Astrocyte (in vitro differentiated cells and primary cell): ENCODE results near the gene OSBPL2. TPM values are rescaled to one million over a fixed set of nuclear protein-coding genes. Genes with fewer than 3 reads are reported as not detected.

ENCODE experiments used
- DNase-seq: peaks from one replicate; pipeline ENCODE4 v3.0.0-alpha.2; 2010; ENCODE audit warnings: low read depth
- FAIRE-seq: peaks from 2 replicates; lab custom pipeline; 2011; peaks lifted over from hg19 to GRCh38; lab: Jason Lieb, UNC
- H2AFZ ChIP-seq: 2 replicates; pipeline ENCODE4 v1.6.0; 2012; ENCODE audit warnings: low read depth, low read length, inconsistent platforms
- H3K27ac ChIP-seq: 2 replicates; pipeline ENCODE4 v1.5.1; 2011; ENCODE audit warnings: low read depth, low read length, inconsistent platforms
- H3K27me3 ChIP-seq: 2 replicates; pipeline ENCODE4 v1.6.0; 2011; ENCODE audit warnings: low read length, inconsistent platforms; ENCODE audit not compliant: insufficient read depth
- H3K36me3 ChIP-seq: 2 replicates; pipeline ENCODE4 v1.5.1; 2011; ENCODE audit warnings: low read length, inconsistent platforms; ENCODE audit not compliant: insufficient read depth
- H3K4me1 ChIP-seq: 2 replicates; pipeline ENCODE4 v1.5.1; 2011; ENCODE audit warnings: low read length, inconsistent platforms; ENCODE audit not compliant: insufficient read depth
- H3K4me2 ChIP-seq: 2 replicates; pipeline ENCODE4 v1.6.0; 2012; ENCODE audit warnings: low read length, inconsistent platforms
- H3K4me3 ChIP-seq: 2 replicates; pipeline ENCODE4 v1.5.1; 2011; ENCODE audit warnings: low read depth, mild to moderate bottlenecking, low read length, inconsistent platforms; ENCODE audit not compliant: insufficient read depth
- H3K79me2 ChIP-seq: 2 replicates; pipeline ENCODE4 v1.6.0; 2012; ENCODE audit warnings: mild to moderate bottlenecking, low read length, inconsistent platforms; ENCODE audit not compliant: insufficient read depth
- H3K9ac ChIP-seq: 2 replicates; pipeline ENCODE4 v1.6.0; 2012; ENCODE audit warnings: mild to moderate bottlenecking, low read length, inconsistent platforms
- H3K9me3 ChIP-seq: 2 replicates; pipeline ENCODE4 v1.5.1; 2012; ENCODE audit warnings: low read depth, mild to moderate bottlenecking, low read length, inconsistent platforms; ENCODE audit not compliant: insufficient read depth
- H4K20me1 ChIP-seq: 2 replicates; pipeline ENCODE4 v1.6.0; 2012; ENCODE audit warnings: low read length, inconsistent platforms; ENCODE audit not compliant: insufficient read depth
- H3K27ac Mint-ChIP-seq: one replicate; pipeline ENCODE4 v1.8.0; 2021; ENCODE audit warnings: mild to moderate bottlenecking, mixed read lengths; ENCODE audit not compliant: unreplicated experiment
- H3K27me3 Mint-ChIP-seq: one replicate; pipeline ENCODE4 v1.8.0; 2021; ENCODE audit warnings: low read depth, mixed read lengths; ENCODE audit not compliant: unreplicated experiment
- H3K36me3 Mint-ChIP-seq: one replicate; pipeline ENCODE4 v1.8.0; 2021; ENCODE audit warnings: low read depth, mixed read lengths; ENCODE audit not compliant: unreplicated experiment
- H3K4me1 Mint-ChIP-seq: one replicate; pipeline ENCODE4 v1.8.0; 2021; ENCODE audit warnings: low read depth, mixed read lengths; ENCODE audit not compliant: unreplicated experiment
- H3K4me3 Mint-ChIP-seq: one replicate; pipeline ENCODE4 v1.8.0; 2021; ENCODE audit warnings: mild to moderate bottlenecking, moderate library complexity, mixed read lengths; ENCODE audit not compliant: unreplicated experiment
- H3K9me3 Mint-ChIP-seq: one replicate; pipeline ENCODE4 v1.8.0; 2021; ENCODE audit warnings: mild to moderate bottlenecking, mixed read lengths; ENCODE audit not compliant: unreplicated experiment
- EZH2 ChIP-seq: IDR thresholded peaks from 2 replicates; pipeline ENCODE4 v1.6.1; 2012; ENCODE audit warnings: mild to moderate bottlenecking, low read length, inconsistent platforms; ENCODE audit not compliant: insufficient read depth
- total RNA-seq: library from RNA; stranded (reverse); gene quantifications from 2 replicates; pipeline ENCODE4 v1.2.1, GENCODE V29; 2021
- TF ChIP-seq, protein P1 (sequence below): IDR thresholded peaks from 2 replicates; pipeline ENCODE4 v1.5.1; 2011; ENCODE audit warnings: low read depth, mild to moderate bottlenecking, inconsistent platforms, low read length, moderate library complexity; ENCODE audit not compliant: insufficient read depth

OSBPL2 gene
- total RNA-seq, 1 donor from 2014 or later = 60.3 TPM

DNA sequence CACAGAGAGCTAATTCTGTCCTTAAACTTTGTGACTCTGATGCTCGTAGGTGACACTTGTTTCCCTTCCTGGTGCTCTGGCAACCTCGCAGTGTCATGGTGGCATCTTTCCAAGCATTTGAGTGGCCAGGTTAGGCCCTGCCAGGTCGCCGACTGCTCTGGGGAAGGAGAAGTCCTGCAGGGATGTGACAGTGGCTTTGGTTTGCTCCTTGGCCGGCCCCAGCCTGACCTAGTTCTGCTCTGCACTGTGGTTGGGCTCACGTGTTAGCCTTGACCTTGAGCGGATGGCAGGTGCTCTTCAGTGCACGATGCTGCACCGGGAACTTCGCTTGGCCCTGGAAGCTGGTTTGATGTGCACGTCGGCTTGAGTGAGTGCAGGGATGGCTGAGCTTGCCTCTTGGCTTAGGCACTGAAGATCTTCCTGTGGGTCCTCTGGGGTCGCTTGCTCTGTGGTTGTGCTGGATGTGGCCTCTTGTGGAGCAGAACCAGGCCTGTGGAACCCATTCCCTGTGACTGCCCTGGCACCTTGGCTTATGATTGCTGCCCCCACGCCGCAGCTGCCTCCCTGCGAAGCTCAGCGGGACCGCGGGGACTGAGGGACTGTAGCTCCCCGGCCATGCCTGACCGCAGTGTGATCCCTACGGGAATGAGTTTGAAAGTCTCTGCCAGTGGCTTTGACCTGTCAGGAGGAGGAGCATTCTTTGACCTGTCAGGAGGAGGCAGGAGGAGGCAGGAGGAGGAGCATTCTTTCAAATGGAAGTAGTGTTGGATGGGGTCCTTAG, 8.7 kb downstream of the OSBPL2 start:
- FAIRE-seq = no peak

DNA sequence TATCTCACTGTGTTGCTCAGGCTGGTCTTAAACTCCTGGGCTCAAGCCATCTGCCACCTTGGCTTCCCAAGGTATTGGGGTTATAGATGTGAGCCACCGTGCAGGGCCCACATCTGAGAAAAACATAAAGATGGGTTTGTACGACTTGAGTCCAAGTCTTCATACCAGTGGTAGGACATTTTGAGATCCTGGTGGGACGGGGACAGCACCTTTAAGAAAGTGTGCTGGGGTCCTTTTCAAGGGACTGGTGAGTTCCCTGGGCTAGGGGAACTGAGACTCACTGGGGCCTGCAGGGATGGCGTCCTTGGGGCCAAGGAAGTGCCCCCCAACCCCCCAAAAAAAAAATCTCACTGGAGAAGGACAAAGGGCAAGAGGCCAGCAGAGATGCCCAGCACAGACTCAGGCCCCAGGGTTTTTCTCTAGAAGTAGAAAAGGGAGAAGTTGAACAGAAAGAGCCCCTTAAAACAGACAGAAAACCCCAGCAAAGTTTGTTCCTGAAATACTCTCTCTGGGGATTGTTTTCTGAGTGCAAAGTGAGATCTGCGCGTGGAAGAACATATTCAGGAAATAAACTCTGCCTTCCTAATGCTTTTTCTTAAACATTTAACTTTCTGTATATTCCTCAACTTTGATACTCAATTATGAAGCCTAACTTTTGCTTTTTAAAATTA, 10.7 kb downstream of the OSBPL2 start:
- TF ChIP-seq, protein P1, sequence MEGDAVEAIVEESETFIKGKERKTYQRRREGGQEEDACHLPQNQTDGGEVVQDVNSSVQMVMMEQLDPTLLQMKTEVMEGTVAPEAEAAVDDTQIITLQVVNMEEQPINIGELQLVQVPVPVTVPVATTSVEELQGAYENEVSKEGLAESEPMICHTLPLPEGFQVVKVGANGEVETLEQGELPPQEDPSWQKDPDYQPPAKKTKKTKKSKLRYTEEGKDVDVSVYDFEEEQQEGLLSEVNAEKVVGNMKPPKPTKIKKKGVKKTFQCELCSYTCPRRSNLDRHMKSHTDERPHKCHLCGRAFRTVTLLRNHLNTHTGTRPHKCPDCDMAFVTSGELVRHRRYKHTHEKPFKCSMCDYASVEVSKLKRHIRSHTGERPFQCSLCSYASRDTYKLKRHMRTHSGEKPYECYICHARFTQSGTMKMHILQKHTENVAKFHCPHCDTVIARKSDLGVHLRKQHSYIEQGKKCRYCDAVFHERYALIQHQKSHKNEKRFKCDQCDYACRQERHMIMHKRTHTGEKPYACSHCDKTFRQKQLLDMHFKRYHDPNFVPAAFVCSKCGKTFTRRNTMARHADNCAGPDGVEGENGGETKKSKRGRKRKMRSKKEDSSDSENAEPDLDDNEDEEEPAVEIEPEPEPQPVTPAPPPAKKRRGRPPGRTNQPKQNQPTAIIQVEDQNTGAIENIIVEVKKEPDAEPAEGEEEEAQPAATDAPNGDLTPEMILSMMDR = no peak
- no peak for TF ChIP-seq EZH2
- Mint-ChIP-seq H3K36me3 (peaks cover 10% of the 10 kb centered on the region), H3K4me1 (peaks cover 3% of the 10 kb centered on the region), H3K27ac (no peak overlapping the region), H3K9me3 (no peaks in the 10 kb centered on the region), H3K27me3 (no peaks in the 10 kb centered on the region), H3K4me3 (no peak overlapping the region)
- Histone ChIP-seq H3K9ac (no peak overlapping the region), H3K9me3 (no peaks in the 10 kb centered on the region), H3K36me3 (no peaks in the 10 kb centered on the region), H3K27ac (no peak overlapping the region), H3K4me2 (no peak overlapping the region), H3K27me3 (no peaks in the 10 kb centered on the region), H3K79me2 (peaks cover 74% of the 10 kb centered on the region), H3K4me1 (no peaks in the 10 kb centered on the region), H2AFZ (no peak overlapping the region), H3K4me3 (no peak overlapping the region), H4K20me1 (peaks cover 91% of the 10 kb centered on the region)
- no peak for FAIRE-seq
- DNase-seq = no peak

More for the DNA sequence above, 8.7 kb downstream of the OSBPL2 start:
- Mint-ChIP-seq H3K27me3 (no peaks in the 10 kb centered on the region), H3K4me1 (peaks cover 2% of the 10 kb centered on the region), H3K4me3 (no peak overlapping the region), H3K27ac (no peak overlapping the region), H3K9me3 (no peaks in the 10 kb centered on the region), H3K36me3 (peaks cover 5% of the 10 kb centered on the region)
- Histone ChIP-seq H4K20me1 (peaks cover 92% of the 10 kb centered on the region), H3K9me3 (no peaks in the 10 kb centered on the region), H3K4me1 (no peaks in the 10 kb centered on the region), H3K79me2 (peaks cover 78% of the 10 kb centered on the region), H3K27ac (no peak overlapping the region), H3K4me2 (no peak overlapping the region), H3K9ac (no peak overlapping the region), H3K27me3 (no peaks in the 10 kb centered on the region), H3K36me3 (no peaks in the 10 kb centered on the region), H3K4me3 (no peak overlapping the region), H2AFZ (no peak overlapping the region)
- DNase-seq = no peak
- TF ChIP-seq, protein P1 = no peak
